ENCODE results near the gene SLBP. TPM values are rescaled to one million over a fixed set of nuclear protein-coding genes. Genes with fewer than 3 reads are reported as not detected.

SLBP gene
- total and polyA plus RNA-seq, 2 experiments from 2014 or later: 39.9 to 62.0 TPM

DNA sequence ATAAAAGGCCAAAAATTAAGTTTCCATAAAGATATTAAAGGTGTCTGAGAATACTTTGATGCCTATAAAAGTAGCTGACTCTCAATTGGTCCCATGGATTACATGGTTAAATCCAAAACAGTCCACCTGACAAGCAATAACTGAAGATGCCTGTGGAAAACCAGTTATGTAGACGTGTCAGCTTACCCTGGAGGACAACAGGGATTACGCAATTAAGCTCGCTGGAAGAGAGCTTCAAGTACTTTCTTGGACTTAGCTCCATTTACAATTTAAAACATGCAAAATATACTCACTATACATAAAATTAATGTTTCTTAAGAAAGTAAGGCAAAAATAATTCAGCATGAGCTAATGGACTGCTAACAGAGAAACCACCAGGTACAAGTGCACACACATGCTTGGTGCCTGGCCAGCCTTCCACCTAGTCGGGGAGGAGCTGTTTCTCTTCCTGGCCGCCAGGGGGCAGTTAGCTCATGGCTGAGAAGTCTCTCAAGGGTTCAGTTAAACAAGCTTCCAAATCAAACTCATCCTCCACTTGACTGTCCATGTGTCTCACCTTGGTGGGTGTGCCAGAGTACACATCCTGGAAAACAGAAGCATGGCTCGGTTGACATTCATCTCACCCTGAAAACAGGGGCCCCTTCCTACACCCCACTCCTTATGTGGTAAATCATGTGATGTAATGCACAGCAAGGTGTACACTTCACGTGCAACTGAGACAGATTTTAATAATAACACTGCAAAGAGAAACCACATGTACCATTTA, 18.8 kb downstream of the SLBP start:
- Histone ChIP-seq H3K27ac (no peak overlapping the region), H3K36me3 (peaks cover 40% of the 10 kb centered on the region)

DNA sequence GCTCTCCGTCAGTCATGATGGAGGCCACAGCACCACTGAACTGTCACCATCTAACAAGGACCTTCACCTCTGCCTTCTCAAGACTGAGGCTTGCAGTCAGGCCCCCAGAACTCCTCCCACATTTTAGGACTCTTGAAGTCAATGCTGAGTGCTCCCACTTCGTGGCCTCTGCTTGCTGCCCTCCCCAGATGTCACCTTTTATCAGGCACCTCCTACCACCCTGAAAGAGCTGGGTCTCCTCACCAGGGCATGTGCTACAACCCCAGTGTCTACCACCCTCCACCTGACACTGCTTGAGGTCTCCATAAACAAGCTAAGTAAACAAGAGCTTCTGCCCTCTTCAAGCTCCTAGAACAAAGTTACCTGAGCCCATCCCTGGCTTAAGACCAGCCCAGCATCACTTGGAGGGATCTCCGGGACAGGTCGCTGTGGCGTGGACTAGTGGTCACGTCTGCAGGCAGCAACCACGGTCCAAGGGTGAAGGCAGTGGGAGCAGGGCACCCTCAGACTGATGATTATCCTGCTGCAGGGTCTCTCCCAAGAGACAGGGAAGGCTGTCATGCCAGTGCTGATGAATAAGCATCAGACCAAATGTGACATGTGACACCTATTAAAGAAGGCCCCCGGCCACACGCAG, 20.3 kb downstream of the SLBP start:
- H3K4me3 ChIP-seq: no peak overlapping the region
- H3K36me3 ChIP-seq: peaks cover 32% of the 10 kb centered on the region
- H3K27me3 ChIP-seq: no peaks in the 10 kb centered on the region
- no peaks in the 10 kb centered on the region for H3K9me3 ChIP-seq (ENCODE audit: low read depth)
- TF ChIP-seq, protein P1, sequence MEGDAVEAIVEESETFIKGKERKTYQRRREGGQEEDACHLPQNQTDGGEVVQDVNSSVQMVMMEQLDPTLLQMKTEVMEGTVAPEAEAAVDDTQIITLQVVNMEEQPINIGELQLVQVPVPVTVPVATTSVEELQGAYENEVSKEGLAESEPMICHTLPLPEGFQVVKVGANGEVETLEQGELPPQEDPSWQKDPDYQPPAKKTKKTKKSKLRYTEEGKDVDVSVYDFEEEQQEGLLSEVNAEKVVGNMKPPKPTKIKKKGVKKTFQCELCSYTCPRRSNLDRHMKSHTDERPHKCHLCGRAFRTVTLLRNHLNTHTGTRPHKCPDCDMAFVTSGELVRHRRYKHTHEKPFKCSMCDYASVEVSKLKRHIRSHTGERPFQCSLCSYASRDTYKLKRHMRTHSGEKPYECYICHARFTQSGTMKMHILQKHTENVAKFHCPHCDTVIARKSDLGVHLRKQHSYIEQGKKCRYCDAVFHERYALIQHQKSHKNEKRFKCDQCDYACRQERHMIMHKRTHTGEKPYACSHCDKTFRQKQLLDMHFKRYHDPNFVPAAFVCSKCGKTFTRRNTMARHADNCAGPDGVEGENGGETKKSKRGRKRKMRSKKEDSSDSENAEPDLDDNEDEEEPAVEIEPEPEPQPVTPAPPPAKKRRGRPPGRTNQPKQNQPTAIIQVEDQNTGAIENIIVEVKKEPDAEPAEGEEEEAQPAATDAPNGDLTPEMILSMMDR (IDR thresholded peaks at IDR 0.05; ENCODE audit: low read depth, low read length): no peak
- no peaks in the 10 kb centered on the region for H3K4me1 ChIP-seq (ENCODE audit: low read depth)
- DNase-seq (ENCODE audit: low read depth in 1 of 2, low spot score in 1 of 2): no peak
- H3K27ac ChIP-seq: peak overlapping the region; percentile 28

More for the DNA sequence above, 18.8 kb downstream of the SLBP start:
- no peaks in the 10 kb centered on the region for H3K9me3 ChIP-seq (ENCODE audit: low read depth)
- H3K27me3 ChIP-seq: no peaks in the 10 kb centered on the region
- TF ChIP-seq, protein P1 (IDR thresholded peaks at IDR 0.05; ENCODE audit: low read depth, low read length): peak; percentile 95
- peak; percentile 84 to 86 for DNase-seq (ENCODE audit: low read depth in 1 of 2, low spot score in 1 of 2)
- H3K4me1 ChIP-seq (ENCODE audit: low read depth): no peaks in the 10 kb centered on the region
- no peak overlapping the region for H3K4me3 ChIP-seq

DNA sequence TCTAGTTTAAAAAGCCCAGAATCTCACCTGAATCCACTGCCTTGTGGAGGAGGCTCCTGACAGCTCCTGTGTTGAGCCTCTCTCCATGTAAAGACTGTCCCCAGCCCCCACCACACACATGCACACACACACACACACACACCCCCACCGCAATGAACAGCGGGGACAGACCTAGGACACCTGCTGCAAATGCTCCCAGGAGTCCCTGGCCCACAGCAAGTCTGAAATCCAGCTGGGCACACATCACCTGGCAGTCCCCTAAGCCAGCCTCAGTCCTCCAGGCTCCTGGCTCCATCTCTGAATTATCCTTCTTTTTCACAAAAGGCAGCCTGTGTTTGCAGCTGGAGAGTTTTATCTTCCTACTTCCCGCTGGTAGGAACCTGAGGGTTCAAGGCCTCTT, 21.4 kb downstream of the SLBP start:
- Histone ChIP-seq H3K27ac (peak overlapping the region; percentile 28), H3K4me1 (ENCODE audit: low read depth) (no peaks in the 10 kb centered on the region)

DNA sequence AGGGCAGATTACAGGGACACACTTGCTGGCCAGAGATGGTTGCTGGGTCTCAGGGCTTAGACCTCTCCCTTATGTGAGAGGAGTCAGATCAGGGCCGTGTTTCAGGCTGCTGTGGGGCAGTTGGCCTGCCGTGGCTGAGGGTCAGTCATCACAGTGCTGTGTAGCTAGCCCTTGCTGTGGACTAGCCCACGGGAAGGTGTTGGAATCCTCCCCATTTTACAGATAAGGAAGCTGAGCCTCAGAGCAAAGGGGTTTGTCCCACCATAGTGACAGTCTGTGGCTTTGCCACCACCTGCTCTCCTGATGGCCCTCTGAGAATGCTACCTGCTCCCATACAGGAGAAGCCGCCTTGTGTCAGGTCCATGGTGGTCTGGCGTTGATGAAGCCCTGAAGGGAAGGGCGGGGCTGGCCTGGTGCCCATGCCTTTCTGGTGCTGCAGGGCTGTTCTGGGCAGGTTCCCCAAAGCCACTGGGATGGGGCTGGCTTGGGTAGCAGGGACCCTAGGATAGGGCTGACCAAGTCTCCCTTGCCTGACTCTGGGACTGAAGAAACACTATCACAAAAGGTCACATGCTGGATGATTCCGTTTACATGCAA, 25.6 kb downstream of the SLBP start:
- H3K4me3 ChIP-seq: no peak overlapping the region
- H3K36me3 ChIP-seq: no peaks in the 10 kb centered on the region
- DNase-seq (ENCODE audit: low read depth in 1 of 2, low spot score in 1 of 2): no peak
- H3K27ac ChIP-seq: no peak overlapping the region
- TF ChIP-seq, protein P1 (IDR thresholded peaks at IDR 0.05; ENCODE audit: low read depth, low read length): no peak
- peaks cover 11% of the 10 kb centered on the region for H3K27me3 ChIP-seq
- no peaks in the 10 kb centered on the region for H3K4me1 ChIP-seq (ENCODE audit: low read depth)
- no peaks in the 10 kb centered on the region for H3K9me3 ChIP-seq (ENCODE audit: low read depth)

More for the DNA sequence above, 21.4 kb downstream of the SLBP start:
- H3K9me3 ChIP-seq (ENCODE audit: low read depth): no peaks in the 10 kb centered on the region
- no peak for DNase-seq (ENCODE audit: low read depth in 1 of 2, low spot score in 1 of 2)
- TF ChIP-seq, protein P1 (IDR thresholded peaks at IDR 0.05; ENCODE audit: low read depth, low read length): no peak
- H3K36me3 ChIP-seq: peaks cover 27% of the 10 kb centered on the region
- no peak overlapping the region for H3K4me3 ChIP-seq
- no peaks in the 10 kb centered on the region for H3K27me3 ChIP-seq

DNA sequence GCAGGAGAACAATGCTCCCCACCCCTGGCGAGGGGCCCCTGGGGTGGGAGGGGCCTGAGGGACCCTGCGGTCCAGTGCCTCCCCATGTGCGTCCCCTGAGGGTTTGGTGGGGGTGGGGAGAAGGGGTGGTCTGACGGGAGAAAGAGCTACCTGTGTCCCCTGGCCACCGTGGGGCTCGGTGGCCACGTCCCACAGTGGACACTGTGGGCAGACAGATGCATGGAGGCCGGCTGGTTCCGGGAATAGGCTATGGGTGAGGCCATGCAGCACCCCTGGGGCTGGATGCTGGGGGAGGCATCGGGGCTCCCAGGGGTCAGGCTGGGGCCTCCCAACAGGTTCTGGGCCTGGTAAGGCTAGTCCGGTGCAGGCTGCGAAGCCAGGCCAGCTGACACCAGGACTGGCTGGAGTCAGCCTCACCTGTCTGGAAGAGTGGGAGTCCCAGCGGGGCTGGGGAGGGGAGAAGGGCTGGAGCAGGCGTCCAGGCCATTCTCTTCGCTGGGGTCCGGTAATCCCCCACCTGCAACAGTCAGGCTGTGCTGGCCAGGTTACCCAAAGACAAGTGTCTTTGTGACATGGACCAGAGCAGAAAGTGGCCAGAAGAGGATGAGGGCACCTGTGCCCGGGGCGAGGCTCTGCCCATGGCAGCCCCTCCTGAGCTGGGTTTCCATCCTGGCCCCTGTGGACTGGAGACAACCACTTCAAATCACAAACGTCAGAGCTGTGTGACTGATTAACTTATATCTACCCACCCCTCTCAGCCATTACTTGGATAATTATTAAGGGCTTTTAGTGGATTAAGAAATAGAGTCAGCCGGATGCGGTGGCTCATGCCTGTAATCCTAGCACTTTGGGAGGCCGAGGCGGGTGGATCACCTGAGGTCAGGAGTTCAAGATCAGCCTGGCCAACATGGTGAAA, 26.6 kb downstream of the SLBP start:
- TF ChIP-seq, protein P1 (IDR thresholded peaks at IDR 0.05; ENCODE audit: low read depth, low read length): no peak
- peak overlapping the region; percentile 10 for H3K27ac ChIP-seq
- H3K4me1 ChIP-seq (ENCODE audit: low read depth): no peaks in the 10 kb centered on the region
- peaks cover 11% of the 10 kb centered on the region for H3K27me3 ChIP-seq
- no peak for DNase-seq (ENCODE audit: low read depth in 1 of 2, low spot score in 1 of 2)
- no peaks in the 10 kb centered on the region for H3K9me3 ChIP-seq (ENCODE audit: low read depth)
- H3K4me3 ChIP-seq: no peak overlapping the region
- no peaks in the 10 kb centered on the region for H3K36me3 ChIP-seq
